HG02623 (cell line): ENCODE measurements around the gene PKIG.
"Not testable (repeated sequence)": the region's sequence is repeated elsewhere in the genome, so short reads cannot be mapped to it uniquely, and the experiment has no call there.

ENCODE experiments used
- ATAC-seq: cut with Tn5 transposase; IDR thresholded peaks from one replicate; pipeline ENCODE4 v1.9.1; 2021; ENCODE audit warnings: moderate library complexity; ENCODE audit not compliant: unreplicated experiment

Gene PKIG

DNA sequence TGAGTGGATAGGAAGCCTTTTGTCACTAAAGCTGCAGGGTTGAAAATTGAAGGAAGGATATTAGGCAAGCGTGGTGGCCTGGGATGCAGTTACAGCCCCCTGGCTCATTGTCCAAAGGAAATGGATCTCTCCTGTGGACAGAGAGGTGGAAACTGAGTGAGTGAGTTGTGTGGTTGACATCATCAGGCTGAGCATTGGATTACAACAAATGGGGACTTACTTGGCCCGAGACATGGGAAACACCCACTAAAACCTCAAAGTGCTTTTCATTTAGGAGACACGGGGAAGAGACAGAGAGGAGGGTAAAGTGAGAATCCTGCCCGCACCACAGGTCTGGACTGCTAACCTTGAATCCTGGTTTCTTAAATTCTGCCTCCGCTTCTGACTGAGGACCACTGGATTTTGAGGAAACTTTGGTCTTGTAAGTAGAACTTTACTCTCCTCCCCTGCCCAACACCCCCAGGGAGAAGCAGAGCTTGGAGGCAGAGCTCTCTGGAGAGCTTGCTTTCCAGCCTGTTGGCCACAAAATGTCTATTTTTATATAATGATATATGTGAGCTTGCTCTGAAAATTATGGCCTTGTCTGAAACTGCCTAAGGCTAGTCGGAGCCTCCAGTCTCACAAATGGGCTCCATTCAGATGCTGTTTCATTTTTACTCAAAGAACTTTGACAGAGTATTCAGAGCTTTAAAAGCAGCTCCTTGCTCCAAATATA lies at the start of gene PKIG:
PKIG (plus strand) TSS at position 269 of the 715 bp plus-strand sequence. CDS start 31,978 bp downstream, outside the sequence.
- ATAC-seq, result no peak

DNA sequence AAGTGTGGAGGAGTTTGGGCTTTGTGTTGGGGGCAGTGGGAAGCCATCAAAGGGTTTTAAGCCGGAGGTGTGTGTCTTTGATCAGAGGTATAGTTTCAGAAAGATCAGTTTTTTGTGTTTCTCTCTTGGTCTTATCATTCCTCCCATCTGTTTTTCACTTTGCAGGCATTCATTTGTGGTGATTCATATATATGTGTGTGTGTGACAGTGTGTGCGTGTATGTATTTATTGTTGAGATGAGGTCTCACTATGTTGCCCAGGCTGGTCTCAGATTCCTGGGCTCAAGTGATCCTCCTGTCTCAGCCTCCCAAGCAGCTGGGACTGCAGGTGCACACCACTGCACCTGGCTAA lies 49.4 kb upstream of the PKIG start:
- no peak for ATAC-seq

DNA sequence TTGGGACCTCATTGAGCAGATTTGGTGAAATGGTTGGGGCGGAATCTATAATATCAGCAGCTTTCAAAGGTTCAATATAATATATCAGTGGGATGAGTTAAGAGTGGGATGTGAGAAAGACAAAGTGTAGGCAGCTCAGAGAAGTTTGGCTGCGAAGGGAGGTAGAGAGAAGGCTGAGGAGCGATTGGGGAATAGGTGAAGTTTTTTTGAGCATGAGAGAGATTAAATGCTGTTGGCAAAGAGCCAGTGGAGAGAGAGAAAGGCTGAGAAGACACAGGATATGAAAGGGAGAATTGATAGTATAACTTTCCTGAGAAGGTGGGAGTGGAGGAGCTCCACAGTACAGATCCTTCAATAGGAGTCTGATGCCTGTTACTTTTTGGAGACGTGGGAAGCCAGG lies 48.5 kb upstream of the PKIG start:
- ATAC-seq, result no peak

DNA sequence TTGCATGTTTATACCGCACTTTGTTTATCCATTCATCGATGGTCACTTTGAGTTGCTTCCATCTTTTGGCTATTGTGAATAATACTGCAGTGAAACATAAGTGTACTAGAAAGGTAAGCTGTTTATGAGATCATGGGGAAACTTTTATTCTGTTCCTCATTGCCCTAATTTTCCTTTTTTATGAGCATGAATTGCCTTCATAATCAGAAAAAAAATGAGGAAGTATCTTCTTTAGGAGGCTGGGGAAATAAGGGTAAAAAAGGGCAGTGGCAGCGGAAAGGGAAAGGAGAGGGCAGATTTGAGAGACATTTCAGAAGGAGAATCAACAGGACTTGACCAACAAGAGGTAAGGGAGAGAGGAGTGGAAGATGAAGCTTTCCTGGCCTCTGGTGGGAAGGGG lies 46.2 kb upstream of the PKIG start:
- no peak for ATAC-seq

DNA sequence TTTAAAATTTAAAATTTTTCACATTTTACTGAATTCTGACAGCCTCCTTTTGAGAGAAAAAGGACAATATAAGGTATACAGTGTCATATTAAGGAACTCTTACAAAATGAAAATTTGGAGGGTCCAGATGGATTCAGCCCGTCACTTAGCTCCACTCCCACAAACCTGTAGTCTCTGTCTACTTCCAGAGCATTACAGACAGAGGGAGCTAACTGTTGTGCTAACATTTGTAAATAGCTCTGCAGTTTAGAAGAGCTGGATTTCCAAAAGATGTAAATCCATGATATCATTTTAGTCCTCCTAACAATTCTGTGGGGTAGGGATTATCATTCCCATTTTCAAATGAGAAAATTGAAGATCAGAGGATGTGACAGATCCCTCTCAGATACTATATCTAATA lies 44.4 kb upstream of the PKIG start:
- ATAC-seq, result no peak

DNA sequence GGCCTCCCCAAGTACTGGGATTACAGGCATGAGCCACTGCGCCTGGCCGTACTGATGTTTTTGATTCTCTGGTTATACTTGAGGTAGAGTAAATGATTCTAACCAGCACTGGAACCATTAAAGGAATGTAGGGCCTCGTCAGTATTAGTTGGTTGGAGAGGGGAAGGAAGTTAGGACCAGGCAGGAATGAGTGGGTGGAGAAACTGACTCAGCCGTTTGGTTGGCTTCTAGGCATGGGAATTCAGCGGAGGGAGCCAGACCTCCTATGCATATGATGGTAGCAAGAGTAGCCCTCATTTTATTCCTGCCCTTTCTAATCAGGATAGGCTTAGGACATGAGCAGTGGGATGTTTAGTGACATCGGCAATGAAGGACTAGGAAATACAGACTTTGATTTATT lies 41.5 kb upstream of the PKIG start:
- no peak for ATAC-seq

DNA sequence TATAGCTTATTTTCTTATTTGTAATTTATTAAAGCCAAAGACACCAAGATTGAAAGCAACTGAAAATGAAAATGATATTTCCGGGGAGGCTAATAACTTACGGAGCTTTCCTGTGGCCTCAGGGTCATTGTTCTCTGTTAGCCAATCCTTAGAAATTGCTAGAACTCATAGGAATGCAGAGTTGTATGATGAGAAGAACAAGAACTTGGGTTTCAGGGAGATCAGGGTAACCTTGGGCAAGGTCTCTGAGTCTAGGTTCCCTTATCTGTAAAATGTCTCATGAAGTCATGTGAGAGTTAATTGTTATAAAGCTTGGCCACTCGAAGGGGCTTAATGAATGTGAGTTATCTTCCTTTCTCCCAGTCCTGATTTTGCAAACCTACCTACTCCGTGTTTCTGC lies 40.4 kb upstream of the PKIG start:
- no peak for ATAC-seq

DNA sequence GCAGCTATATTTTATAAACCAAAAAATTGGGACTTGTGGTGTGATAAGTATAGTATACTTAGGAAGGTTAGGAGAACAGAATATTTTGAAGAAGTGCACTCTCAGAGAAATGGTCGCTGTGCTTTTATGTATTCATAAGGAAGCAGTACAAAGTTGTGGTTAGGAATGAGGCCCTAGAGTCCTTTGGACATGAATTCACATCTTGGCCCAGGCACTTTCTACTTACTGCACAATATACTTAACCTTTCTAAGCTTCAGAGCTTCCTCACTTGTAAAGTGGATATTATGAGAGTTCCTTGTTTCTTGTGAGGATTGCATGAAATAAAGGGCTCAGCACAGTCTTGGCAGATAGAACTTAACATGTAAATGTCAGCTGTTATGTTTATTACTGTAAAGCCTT lies 39.5 kb upstream of the PKIG start:
- no peak for ATAC-seq

DNA sequence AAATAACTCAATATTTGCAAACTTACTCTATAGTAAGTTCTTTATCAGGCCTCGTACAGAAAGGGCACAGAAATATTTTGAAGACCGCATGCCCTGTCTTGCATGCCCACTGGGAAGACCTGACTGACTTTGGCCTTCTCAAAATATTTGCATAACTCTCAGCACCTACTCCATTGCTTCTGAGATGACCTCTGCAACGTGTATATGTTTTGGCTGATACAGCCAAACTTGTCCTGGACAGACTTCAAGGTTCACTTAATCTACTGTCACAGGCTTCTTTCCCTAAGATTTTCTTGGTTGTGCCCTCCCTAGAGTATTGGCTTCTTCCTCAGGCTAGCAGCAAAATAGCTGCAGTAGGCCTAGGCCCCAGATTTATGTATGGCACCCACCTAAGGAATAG lies 39.0 kb upstream of the PKIG start:
- ATAC-seq, result no peak

DNA sequence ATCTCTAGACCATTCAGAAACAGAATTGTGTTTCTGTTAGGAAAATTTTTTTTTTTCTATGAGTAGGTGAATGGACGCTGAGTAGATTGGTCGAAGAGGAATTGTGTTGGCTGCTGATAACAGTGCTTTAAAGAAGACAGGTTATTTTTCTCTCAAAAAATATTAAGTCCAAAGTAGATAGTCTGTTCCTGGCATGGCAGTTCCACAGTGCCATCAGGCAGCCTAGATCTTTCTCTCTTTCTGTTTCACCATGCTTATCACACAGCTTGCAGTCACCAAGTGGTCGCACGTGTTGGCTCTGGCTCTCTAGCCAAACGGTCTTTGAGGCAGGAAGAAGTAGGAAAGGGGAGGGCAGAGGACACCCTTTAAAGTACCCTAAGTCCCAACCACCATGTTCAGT lies 38.1 kb upstream of the PKIG start:
- no peak for ATAC-seq

DNA sequence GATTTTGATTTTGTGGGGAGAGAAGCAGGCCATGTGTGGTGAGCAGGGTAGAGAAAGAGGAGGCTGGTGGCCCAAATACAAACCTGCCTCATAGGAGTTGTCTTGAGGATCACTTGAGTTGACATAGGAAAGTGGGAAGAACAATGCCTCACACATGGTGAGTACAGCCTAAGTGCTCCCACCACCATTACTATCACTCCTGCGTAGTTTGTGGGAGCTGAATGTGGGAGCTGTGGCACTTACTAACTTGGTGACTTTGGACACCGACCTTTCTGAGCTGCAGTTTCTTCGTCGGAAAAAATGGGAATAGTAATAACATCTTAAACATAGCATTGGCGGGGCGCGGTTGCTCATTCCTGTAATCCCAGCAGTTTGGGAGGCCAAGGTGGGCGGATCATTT lies 35.0 kb upstream of the PKIG start:
- ATAC-seq, result no peak

DNA sequence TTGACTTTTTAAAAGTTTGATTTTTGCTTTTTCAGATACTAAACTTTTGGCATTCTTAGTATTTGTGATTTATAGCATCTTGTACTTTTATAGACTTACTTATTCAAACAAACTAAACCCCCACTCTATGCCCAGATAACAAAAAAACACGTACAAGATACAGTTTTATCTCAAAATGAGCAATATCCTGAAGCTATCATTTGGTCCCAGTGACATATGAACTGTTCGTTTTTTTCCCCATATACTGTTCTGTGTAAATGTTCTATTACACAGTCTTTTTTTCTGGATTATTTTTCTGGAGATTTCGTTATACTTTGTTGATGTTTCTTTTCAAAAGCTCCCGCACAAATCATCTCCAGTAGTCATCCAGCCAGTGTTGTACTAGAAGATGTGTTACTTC lies 33.3 kb upstream of the PKIG start:
- no peak for ATAC-seq

DNA sequence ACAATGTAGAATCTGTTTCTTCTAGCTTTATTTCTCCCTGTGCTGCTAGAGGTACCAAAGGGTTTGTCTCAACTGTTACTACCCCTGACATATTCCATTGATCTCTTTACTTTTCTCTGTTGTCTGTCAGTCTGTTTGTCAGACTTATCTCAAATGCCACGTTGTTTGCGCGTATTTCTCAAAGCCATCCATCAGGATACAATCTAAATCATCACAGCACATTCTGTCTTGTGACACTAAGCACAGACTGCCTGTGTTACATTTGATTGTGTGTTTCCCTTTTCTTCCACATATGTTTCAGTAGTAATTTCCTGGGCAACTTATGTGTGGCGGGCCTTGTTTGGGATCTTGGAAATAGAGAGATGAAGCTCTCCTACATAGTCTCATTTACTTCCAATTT lies 30.3 kb upstream of the PKIG start:
- no peak for ATAC-seq

DNA sequence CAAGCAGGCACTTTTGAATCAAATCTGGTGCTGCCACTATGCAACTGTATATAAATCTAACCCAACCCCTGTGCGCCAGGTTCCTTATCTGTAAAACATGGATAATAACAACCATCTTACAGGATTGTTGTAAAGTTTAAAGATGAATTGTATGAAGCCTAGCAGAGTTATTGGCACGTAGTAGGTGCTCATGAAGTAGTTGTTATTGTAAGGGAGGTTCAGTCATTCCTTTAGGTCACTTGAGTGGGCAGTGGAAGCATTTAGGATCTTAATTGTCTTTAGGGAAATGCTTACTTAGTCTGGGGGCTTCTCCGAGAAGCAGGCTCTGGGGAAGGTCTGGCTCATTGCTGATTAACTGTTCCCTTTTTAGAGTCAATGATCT lies 29.8 kb upstream of the PKIG start:
- ATAC-seq, result no peak

DNA sequence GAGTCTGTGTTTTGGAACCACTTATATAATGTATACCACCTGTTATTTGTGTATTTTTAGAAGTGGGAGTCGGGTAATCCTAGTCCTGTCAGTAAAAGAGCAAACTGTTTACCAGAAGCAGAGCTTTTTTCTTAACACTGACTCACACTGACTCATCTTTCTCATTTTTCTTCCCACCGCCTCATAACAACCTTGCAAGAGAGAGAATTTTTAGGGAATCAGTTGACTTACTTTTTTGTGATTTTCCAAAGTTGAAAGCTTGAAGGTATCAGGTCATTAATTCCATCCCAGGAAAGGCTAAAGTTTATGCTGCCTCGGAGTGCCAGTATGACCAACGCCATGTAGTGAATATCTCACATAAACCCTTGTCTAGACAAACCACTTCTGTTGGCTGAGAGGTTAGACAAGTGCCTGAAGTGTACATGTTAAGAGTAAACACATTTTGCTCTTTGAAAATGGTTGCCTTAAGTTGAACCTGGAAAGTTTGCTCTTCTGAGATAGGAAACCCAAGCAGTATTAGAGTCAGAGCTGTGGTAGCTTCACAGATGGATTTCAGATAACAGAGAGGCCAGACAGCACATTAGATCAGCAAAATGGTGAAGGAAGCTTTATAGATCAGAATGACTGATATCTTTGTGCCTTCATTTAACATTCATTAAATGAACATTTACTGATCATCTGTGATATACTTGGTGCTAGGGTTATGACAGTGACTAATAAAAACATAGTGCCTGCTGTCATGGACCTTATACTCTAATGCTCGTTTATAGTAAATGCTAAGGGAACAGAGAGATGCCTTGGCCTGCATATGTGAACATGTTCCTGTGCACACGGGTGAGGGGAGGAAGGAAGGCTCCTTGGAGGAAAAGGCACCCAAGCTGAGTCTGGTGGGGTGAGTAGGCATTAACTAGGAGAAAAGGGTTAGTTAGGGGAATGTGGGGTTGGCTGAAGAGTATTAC lies 29.1 kb upstream of the PKIG start:
- ATAC-seq, result no peak

DNA sequence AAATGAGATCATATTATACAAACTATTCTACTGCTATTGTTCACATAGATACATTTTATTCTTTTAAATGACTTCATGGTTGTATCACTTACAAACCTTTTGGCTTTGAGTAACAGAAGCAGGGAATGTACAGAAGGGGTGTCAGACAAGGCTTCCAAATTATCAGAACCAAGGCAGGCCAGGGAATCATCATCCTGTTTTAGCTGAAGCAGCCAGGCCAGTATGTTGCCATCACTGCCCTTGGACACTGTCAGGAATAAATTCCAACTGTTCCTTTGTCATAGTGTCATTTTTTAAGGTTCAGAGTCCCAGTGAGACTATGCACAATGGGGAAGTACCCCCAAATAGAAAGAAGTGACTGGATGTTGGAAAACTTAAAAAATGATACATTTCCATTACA lies 23.1 kb upstream of the PKIG start:
- no peak for ATAC-seq

DNA sequence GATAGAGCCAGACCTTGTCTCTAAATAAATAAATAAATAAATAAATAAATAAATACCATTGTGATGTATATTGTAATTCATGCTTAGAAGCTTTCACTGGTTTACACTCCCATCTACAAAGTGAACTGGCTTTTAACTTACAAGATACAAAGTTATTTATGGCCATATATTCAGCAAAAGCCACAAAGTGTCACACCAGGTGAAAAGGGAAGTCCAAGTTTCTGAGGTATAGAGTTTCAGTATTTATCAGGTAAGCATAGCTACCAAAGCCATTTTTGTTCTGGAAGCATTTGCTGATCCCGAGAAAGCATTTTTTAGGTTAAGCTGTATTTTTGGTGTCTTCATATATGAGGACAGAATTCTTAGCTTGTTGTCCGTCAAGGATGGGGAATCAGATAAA lies 22.1 kb upstream of the PKIG start:
- no peak for ATAC-seq

DNA sequence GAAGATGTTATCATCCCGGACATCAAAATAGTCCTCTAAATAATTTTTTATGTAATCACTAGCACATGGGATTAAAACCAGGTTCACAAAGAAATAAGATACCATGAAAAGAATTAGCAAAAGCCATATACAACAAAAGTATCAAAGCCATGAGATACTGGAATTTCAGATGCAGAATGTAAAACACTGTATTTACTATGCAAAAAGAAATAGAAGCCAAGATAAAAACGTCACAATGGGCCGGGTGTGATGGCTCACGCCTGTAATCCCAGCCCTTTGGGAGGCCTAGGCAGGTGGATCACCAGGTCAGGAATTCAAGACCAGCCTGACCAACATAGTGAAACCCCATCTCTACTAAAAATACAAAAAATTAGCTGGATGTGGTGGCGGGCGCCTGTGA lies 21.6 kb upstream of the PKIG start:
- not testable (repeated sequence) for ATAC-seq

DNA sequence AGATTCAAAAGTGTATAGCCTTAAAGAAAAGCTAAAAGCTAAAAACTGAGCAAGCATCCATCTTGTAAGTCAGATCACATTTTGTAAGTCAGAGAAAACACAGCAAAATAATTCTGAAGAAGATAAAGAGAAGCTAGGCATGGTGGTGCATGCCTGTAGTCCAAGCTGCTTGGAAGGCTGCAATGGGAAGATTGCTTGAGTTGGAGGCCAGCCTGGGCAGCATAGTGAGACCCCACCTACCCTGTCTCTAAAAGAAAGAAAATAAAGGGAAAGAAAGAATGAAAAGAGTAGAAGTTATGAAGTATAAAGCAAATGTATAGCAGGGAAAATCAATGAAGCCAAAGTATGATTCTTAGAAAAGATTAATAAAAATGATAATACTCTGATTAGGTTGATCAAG lies 20.5 kb upstream of the PKIG start:
- no peak for ATAC-seq

DNA sequence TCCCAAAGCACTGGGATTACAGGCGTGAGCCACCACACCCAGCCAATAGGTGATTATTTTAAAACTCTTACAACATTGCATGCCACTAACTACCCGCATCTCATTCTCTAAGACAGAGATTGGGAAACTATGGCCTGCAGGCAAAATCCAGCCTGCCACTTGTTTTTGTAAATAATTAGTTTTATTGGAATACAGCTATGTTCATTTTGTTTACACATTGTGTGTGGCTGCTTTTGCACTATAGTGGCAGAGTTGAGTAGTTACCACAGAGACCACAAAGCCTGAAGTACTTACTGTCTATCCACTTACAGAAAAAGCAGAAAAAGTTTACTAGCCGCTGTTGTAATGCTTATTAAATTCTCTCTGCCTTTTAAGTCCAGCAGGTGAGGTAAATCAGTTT lies 16.4 kb upstream of the PKIG start:
- no peak for ATAC-seq

DNA sequence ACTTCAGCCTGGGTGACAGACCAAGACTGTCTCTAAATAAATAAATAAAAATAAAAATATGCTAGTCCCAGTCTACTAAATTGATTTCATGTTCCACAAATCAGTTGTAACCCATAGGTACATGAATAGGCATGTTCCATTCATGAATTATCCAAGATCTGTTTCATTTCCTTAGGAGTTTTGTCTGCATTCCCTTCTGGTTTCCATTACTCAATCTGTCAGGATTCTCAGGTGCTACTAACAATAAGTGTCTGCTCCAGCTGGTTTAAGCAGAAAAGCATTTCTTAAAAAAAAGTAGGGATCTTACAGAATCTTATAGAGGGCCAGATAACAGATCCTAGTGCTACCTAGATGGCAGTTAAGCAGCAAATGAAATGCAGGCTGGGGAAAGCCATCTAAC lies 15.6 kb upstream of the PKIG start:
- no peak for ATAC-seq

DNA sequence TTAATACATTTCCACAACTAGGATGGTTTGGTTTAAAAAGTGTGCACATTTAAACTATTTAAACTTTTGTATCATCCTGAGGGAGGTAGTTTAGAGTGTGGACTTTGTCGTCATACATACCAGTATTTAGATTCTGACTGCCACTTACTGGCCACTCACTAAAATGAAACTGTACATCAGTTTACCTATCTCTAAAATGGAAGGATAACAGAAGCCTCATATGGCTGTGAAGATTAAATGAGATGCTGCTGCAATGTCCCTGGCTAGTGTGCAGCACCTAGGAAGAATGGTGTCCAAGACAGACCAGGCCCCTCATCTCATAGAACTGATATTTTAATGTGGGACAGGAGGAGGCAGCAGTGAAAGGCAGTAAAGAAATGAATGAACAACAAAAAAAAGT lies 12.0 kb upstream of the PKIG start:
- no peak for ATAC-seq
